Measurements from ENCODE around the gene LY6G5C. TPM values are rescaled to one million over a fixed set of nuclear protein-coding genes. Genes with fewer than 3 reads are reported as not detected.

The LY6G5C gene
- polyA plus RNA-seq, 1 donor (not counting 4 experiments of a cell fraction or from before 2014, with no cell fraction given), result 0.58 TPM

DNA sequence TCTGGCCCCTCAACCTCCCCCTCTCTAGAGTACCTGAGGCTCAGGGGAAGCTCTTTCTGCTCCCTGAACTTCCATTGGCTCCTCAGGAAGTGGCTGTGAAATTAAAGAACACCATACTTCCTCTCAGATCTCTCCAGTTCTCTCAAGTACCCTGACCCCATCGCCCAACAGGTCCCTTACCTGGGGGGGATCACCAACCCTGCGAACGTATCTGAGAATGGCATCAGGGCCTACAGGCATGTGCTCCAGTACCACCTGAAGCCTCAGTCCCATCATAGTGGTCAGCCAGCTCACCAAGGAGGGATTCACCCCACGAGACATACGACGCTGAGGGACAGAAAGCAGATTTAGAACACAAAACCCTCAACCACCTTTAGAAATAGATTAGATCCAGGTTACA lies 40.3 kb downstream of the LY6G5C start:
- no peak overlapping the region for H2AFZ ChIP-seq (ENCODE audit: control insufficient read depth, low read length)
- dilution Hi-C loops (cut with MboI; ENCODE audit: extremely low pct_ligation_motif_present, low sequenced_read_pairs), result no loop called here
- H3K9ac ChIP-seq (ENCODE audit: control insufficient read depth, extremely low read depth, insufficient read depth, low read length), result no peak overlapping the region
- H3K79me2 ChIP-seq (ENCODE audit: control insufficient read depth, insufficient read depth, low read length), result no peaks in the 10 kb centered on the region
- TF ChIP-seq EZH2 (IDR thresholded peaks at IDR 0.05; ENCODE audit: low read length), result no peak
- TF ChIP-seq, protein P1, sequence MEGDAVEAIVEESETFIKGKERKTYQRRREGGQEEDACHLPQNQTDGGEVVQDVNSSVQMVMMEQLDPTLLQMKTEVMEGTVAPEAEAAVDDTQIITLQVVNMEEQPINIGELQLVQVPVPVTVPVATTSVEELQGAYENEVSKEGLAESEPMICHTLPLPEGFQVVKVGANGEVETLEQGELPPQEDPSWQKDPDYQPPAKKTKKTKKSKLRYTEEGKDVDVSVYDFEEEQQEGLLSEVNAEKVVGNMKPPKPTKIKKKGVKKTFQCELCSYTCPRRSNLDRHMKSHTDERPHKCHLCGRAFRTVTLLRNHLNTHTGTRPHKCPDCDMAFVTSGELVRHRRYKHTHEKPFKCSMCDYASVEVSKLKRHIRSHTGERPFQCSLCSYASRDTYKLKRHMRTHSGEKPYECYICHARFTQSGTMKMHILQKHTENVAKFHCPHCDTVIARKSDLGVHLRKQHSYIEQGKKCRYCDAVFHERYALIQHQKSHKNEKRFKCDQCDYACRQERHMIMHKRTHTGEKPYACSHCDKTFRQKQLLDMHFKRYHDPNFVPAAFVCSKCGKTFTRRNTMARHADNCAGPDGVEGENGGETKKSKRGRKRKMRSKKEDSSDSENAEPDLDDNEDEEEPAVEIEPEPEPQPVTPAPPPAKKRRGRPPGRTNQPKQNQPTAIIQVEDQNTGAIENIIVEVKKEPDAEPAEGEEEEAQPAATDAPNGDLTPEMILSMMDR (optimal IDR thresholded peaks at IDR 0.05 in 1 of 3, IDR thresholded peaks at IDR 0.05 in 1 of 3, conservative IDR thresholded peaks at IDR 0.05 in 1 of 3; ENCODE audit: extremely low read depth in 1 of 3, insufficient read depth in 2 of 3, low read length in 3 of 3), result no peak
- H4K20me1 ChIP-seq (ENCODE audit: control insufficient read depth, extremely low read depth, insufficient read depth, low read length), result no peaks in the 10 kb centered on the region
- H3K27ac ChIP-seq (ENCODE audit: control insufficient read depth, insufficient read depth, low read length), result no peak overlapping the region
- no peak for FAIRE-seq
- H3K4me2 ChIP-seq (ENCODE audit: control insufficient read depth, extremely low read depth, insufficient read depth, low read depth, low read length), result no peak overlapping the region
- H3K9me1 ChIP-seq (ENCODE audit: control insufficient read depth, extremely low read depth, insufficient read depth, low read length), result no peaks in the 10 kb centered on the region
- peaks cover 54 to 58% of the 10 kb centered on the region in 2 experiments for H3K36me3 ChIP-seq (ENCODE audit: control insufficient read depth in 2 of 2, extremely low read depth in 1 of 2, insufficient read depth in 2 of 2, low read length in 2 of 2)
- H3K27me3 ChIP-seq (ENCODE audit: control insufficient read depth, extremely low read depth, insufficient read depth, low read length), result no peaks in the 10 kb centered on the region
- no peaks in the 10 kb centered on the region for H3K9me3 ChIP-seq (ENCODE audit: control insufficient read depth, low read depth, low read length)
- DNase-seq (ENCODE audit: low read depth, low spot score), result no peak
- H3K4me1 ChIP-seq (ENCODE audit: control insufficient read depth, extremely low read depth, insufficient read depth, low read length), result no peaks in the 10 kb centered on the region
- H3K4me3 ChIP-seq (ENCODE audit: control insufficient read depth in 2 of 3, extremely low read depth in 1 of 3, insufficient read depth in 2 of 3, low read depth in 1 of 3, low read length in 3 of 3), result no peak overlapping the region

DNA sequence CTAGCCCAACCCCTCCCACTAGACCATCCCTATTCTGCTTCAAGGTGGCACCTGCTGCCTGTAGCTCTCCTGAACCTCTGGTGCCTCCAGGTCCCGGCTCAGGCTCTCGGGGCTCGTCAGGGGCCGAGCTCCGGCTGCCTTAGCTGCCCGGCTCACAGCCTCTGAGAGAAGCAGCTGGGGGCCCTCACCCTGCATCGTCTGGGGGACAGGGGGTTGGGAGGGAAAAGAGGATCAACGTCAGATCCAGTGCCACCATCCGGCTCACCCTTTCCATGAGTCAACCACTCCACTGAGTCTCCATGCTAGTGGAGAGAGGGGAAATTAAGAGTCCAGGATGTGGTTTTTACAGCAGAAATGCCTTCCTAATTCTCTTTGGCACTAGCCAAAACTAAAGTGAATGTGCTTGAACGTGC lies 41.4 kb downstream of the LY6G5C start:
- dilution Hi-C loops (cut with MboI; ENCODE audit: extremely low pct_ligation_motif_present, low sequenced_read_pairs), result no loop called here

More for the DNA sequence above, 41.4 kb downstream of the LY6G5C start:
- H3K27me3 ChIP-seq (ENCODE audit: control insufficient read depth, extremely low read depth, insufficient read depth, low read length), result no peaks in the 10 kb centered on the region
- no peak overlapping the region for H3K4me2 ChIP-seq (ENCODE audit: control insufficient read depth, extremely low read depth, insufficient read depth, low read depth, low read length)
- H3K4me3 ChIP-seq (ENCODE audit: control insufficient read depth in 2 of 3, extremely low read depth in 1 of 3, insufficient read depth in 2 of 3, low read depth in 1 of 3, low read length in 3 of 3), result no peak overlapping the region
- FAIRE-seq (no peak), DNase-seq (ENCODE audit: low read depth, low spot score) (no peak)
- no peak for TF ChIP-seq EZH2 (IDR thresholded peaks at IDR 0.05; ENCODE audit: low read length)
- TF ChIP-seq, protein P1 (optimal IDR thresholded peaks at IDR 0.05 in 1 of 3, IDR thresholded peaks at IDR 0.05 in 1 of 3, conservative IDR thresholded peaks at IDR 0.05 in 1 of 3; ENCODE audit: extremely low read depth in 1 of 3, insufficient read depth in 2 of 3, low read length in 3 of 3), result no peak
- H3K9me1 ChIP-seq (ENCODE audit: control insufficient read depth, extremely low read depth, insufficient read depth, low read length), result no peaks in the 10 kb centered on the region
- H3K36me3 ChIP-seq (ENCODE audit: control insufficient read depth in 2 of 2, extremely low read depth in 1 of 2, insufficient read depth in 2 of 2, low read length in 2 of 2), result peaks cover 55 to 59% of the 10 kb centered on the region in 2 experiments
- no peak overlapping the region for H2AFZ ChIP-seq (ENCODE audit: control insufficient read depth, low read length)
- H3K4me1 ChIP-seq (ENCODE audit: control insufficient read depth, extremely low read depth, insufficient read depth, low read length), result no peaks in the 10 kb centered on the region
- H3K9ac ChIP-seq (ENCODE audit: control insufficient read depth, extremely low read depth, insufficient read depth, low read length), result no peak overlapping the region
- no peak overlapping the region for H3K27ac ChIP-seq (ENCODE audit: control insufficient read depth, insufficient read depth, low read length)
- no peaks in the 10 kb centered on the region for H4K20me1 ChIP-seq (ENCODE audit: control insufficient read depth, extremely low read depth, insufficient read depth, low read length)
- no peaks in the 10 kb centered on the region for H3K79me2 ChIP-seq (ENCODE audit: control insufficient read depth, insufficient read depth, low read length)
- H3K9me3 ChIP-seq (ENCODE audit: control insufficient read depth, low read depth, low read length), result no peaks in the 10 kb centered on the region

Data from keratinocyte (primary cell).